Measurements from ENCODE around the gene PRKG1. TPM values are rescaled to one million over a fixed set of nuclear protein-coding genes. Genes with fewer than 3 reads are reported as not detected.

Gene PRKG1
- total RNA-seq, 4 donors from 2014 or later: 24.0 to 89.1 (median 45.7) TPM

- H3K36me3 ChIP-seq: no peaks in the 10 kb centered on the region
- H3K27me3 ChIP-seq: no peaks in the 10 kb centered on the region
These were observed 1146.7 kb downstream of the PRKG1 start for GRCh38 chr10:52220947-52221346.

GRCh38 chr10:52221923-52222322 lies 1147.6 kb downstream of the PRKG1 start:
- no peak overlapping the region for H3K27ac ChIP-seq
- no peaks in the 10 kb centered on the region for H3K27me3 ChIP-seq
- no peaks in the 10 kb centered on the region for H3K9me3 ChIP-seq
- H3K4me3 ChIP-seq: no peak overlapping the region
- H3K4me1 ChIP-seq: no peaks in the 10 kb centered on the region
- no peak for TF ChIP-seq POLR2A (IDR thresholded peaks at IDR 0.05)
- TF ChIP-seq, protein P1, sequence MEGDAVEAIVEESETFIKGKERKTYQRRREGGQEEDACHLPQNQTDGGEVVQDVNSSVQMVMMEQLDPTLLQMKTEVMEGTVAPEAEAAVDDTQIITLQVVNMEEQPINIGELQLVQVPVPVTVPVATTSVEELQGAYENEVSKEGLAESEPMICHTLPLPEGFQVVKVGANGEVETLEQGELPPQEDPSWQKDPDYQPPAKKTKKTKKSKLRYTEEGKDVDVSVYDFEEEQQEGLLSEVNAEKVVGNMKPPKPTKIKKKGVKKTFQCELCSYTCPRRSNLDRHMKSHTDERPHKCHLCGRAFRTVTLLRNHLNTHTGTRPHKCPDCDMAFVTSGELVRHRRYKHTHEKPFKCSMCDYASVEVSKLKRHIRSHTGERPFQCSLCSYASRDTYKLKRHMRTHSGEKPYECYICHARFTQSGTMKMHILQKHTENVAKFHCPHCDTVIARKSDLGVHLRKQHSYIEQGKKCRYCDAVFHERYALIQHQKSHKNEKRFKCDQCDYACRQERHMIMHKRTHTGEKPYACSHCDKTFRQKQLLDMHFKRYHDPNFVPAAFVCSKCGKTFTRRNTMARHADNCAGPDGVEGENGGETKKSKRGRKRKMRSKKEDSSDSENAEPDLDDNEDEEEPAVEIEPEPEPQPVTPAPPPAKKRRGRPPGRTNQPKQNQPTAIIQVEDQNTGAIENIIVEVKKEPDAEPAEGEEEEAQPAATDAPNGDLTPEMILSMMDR (IDR thresholded peaks at IDR 0.05): no peak
- no peaks in the 10 kb centered on the region for H3K36me3 ChIP-seq
- DNase-seq: no peak

More at GRCh38 chr10:52220947-52221346, 1146.7 kb downstream of the PRKG1 start:
- Histone ChIP-seq H3K4me1 (peaks cover 0 to 8% (median 0%) of the 10 kb centered on the region in 4 donors), H3K4me3 (no peak overlapping the region), H3K9me3 (no peaks in the 10 kb centered on the region), H3K27ac (no peak overlapping the region)
- DNase-seq: no peak
- TF ChIP-seq, protein P1 (IDR thresholded peaks at IDR 0.05): no peak
- no peak for TF ChIP-seq POLR2A (IDR thresholded peaks at IDR 0.05)

DNA sequence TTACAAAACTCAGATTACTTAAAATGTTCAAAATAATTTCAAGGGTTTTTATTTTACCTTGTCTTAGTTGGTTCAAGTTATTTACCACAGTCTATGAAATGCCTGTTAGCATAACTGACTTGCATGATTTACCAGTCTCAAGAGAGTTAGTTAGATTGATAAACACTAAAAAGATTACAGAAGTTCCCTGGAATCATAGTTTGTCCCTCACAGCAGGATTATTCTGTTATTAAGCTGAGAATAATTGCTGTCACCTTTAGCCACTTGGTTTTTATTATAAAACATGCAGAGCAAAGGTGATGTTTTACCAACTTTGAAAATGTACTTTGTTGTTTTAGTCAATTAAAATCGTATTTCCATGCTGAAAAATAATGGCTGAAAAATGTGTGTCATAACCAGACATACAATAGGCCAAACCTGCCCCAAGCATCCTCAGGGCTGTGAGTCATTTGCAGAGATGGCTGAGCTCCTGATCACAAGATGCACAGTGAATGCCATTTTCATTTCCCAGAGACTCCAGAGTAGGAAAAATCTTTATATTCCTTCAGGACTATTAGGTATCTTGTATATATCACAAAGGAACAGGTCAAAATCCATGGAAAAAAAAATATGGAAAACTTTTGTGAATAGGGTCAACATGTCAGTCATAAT lies 1152.0 kb downstream of the PRKG1 start:
- Histone ChIP-seq H3K4me1 (no peaks in the 10 kb centered on the region), H3K27me3 (no peaks in the 10 kb centered on the region), H3K36me3 (no peaks in the 10 kb centered on the region), H3K27ac (no peak overlapping the region), H3K4me3 (no peak overlapping the region), H3K9me3 (no peaks in the 10 kb centered on the region)
- TF ChIP-seq, protein P1 (IDR thresholded peaks at IDR 0.05): no peak
- no peak for TF ChIP-seq POLR2A (IDR thresholded peaks at IDR 0.05)
- DNase-seq: no peak

DNA sequence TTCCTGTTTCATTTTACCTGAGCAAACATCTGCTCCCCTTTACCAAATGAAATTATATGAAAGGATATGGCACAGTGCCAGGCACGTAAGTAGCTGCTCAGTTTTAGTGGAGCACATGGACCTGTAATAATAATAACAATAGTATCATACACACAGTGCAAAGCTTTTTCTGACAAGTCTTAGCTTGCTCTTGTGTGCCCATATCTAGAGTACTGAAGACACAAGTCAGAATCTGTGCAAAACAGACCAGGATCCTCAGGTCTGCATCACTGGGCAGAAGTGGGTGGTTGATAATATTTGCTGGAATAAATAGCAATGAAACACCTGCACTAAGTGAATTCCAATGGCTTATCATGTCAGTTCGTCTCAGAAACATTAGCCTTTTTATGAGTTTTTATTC lies 1154.3 kb downstream of the PRKG1 start:
- H3K4me3 ChIP-seq: no peak overlapping the region
- TF ChIP-seq, protein P1 (IDR thresholded peaks at IDR 0.05): no peak
- no peak for TF ChIP-seq POLR2A (IDR thresholded peaks at IDR 0.05)

DNA sequence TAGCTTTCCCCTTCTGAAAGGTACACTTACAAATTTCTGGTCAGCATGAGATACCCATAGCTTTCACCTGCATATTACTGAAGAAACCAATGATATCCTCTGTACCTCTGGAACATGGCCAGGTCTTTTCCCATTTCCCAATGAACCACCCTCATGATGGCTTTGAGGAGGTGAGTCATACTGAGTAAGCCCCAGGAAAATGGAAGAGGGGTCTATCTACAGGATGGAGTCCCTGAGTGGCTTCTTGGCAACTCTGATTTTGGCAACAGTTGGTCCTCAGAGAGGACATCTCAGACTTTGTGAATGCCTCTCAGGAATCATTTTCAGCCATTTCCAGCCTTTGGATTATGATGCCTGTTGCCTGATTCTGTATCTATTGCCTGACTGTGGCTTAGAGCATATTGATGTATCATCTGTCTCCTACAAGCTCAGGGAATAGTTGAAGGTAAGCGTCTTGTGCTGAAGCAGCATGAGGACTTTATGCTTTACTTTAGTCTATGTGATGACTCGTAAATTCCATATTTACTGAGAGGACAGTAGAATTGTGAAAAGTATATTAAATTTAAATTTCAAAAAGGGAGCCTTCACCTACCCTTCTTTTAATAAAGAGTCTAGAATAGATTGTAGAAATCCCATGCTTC lies 1155.1 kb downstream of the PRKG1 start:
- Histone ChIP-seq H3K27me3 (no peaks in the 10 kb centered on the region), H3K36me3 (no peaks in the 10 kb centered on the region), H3K4me1 (peaks cover 0 to 8% (median 0%) of the 10 kb centered on the region in 4 donors), H3K4me3 (no peak overlapping the region), H3K27ac (no peak overlapping the region), H3K9me3 (no peaks in the 10 kb centered on the region)
- TF ChIP-seq, protein P1 (IDR thresholded peaks at IDR 0.05): no peak
- TF ChIP-seq POLR2A (IDR thresholded peaks at IDR 0.05): no peak
- no peak for DNase-seq

More for the DNA sequence above, 1154.3 kb downstream of the PRKG1 start:
- H3K4me1 ChIP-seq: peaks cover 0 to 8% (median 0%) of the 10 kb centered on the region in 4 donors
- H3K27me3 ChIP-seq: no peaks in the 10 kb centered on the region
- H3K9me3 ChIP-seq: no peaks in the 10 kb centered on the region
- H3K36me3 ChIP-seq: no peaks in the 10 kb centered on the region
- DNase-seq: no peak
- no peak overlapping the region for H3K27ac ChIP-seq

All from Peyer's patch (tissue), 4 donors.